Measurements from ENCODE around the gene PIK3R6. TPM values are rescaled to one million over a fixed set of nuclear protein-coding genes. Genes with fewer than 3 reads are reported as not detected.

Gene PIK3R6
- total and polyA plus RNA-seq, 2 of the 4 experiments (the other 2 are of a cell fraction) = not detected

DNA sequence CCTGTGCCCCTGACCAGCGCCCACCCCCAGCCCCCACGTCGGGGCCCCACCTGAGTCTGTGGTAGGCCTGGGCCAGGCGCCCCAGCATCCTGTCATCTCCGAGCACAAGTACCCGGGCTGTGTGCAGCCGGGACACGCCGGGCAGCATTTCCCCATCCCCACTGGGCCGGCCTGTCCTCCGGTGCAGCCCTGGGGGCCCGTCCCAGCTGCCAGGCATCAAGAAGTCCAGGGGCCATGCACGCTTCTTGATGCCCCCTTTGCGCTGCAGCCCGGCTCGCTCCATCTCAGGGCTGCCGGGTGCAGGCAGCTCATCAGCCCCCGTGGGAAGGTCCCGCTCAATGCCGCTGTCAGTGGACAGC lies 39.0 kb downstream of the PIK3R6 start:
- CTCF ChIA-PET = no interaction called here
- Histone ChIP-seq H3K4ac (ENCODE audit: low read depth, low read length) (no peak overlapping the region), H3K4me2 (ENCODE audit: low read depth, low read length) (no peak overlapping the region), H4K8ac (ENCODE audit: low read depth in 2 of 2, low read length in 2 of 2) (no peak overlapping the region), H2BK20ac (ENCODE audit: low read depth, low read length) (no peak overlapping the region), H4K20me1 (ENCODE audit: insufficient read depth, low read length) (no peaks in the 10 kb centered on the region), H2BK5ac (ENCODE audit: low read depth, low read length, poor library complexity, severe bottlenecking) (no peak overlapping the region), H3K23ac (ENCODE audit: low read depth, low read length) (no peak overlapping the region), H4K91ac (ENCODE audit: insufficient read depth, low read depth, low read length) (no peak overlapping the region), H3K4me1 (ENCODE audit: control insufficient read depth, insufficient read depth, low read length) (no peaks in the 10 kb centered on the region), H3K9me1 (ENCODE audit: insufficient read depth, low read length) (no peaks in the 10 kb centered on the region), H3K4me3 (ENCODE audit: insufficient read depth, low read depth, low read length) (no peak overlapping the region), H3K56ac (ENCODE audit: extremely low read depth, insufficient read depth, low read length) (no peak overlapping the region), H3K27me3 (ENCODE audit: control insufficient read depth, insufficient read depth, low read length) (no peaks in the 10 kb centered on the region), H2AK9ac (replicated peaks; ENCODE audit: low read depth, low read length, poor library complexity) (no peak overlapping the region), H3K79me1 (ENCODE audit: low read depth in 1 of 2, low read length in 2 of 2) (no peaks in the 10 kb centered on the region), H3K9me3 (ENCODE audit: control insufficient read depth, insufficient read depth, low read length) (peaks cover 2% of the 10 kb centered on the region), H2BK15ac (ENCODE audit: low read depth, low read length) (no peak overlapping the region), H3K27ac (ENCODE audit: insufficient read depth, low read length) (no peak overlapping the region), H3K9ac (ENCODE audit: low read depth, low read length) (no peak overlapping the region), H4K5ac (ENCODE audit: low read depth, low read length) (no peak overlapping the region), H3K18ac (ENCODE audit: low read depth, low read length) (no peak overlapping the region), H2AFZ (replicated peaks; ENCODE audit: low read length, poor library complexity) (no peak overlapping the region), H3K14ac (replicated peaks; ENCODE audit: low read depth, low read length) (no peak overlapping the region), H2BK120ac (ENCODE audit: low read depth, low read length) (no peak overlapping the region), H3K36me3 (ENCODE audit: control insufficient read depth, insufficient read depth, low read length) (no peaks in the 10 kb centered on the region), H2AK5ac (ENCODE audit: low read depth, low read length) (no peak overlapping the region)
- no peak for DNase-seq
- WGBS, 2 experiments (ENCODE audit: extremely low coverage in 2 of 2, insufficient read length in 1 of 2) = 71% methylated on average over 10 of the region's 20 CpGs; no CpG with 5 or more reads in 1 of the 2 experiments
- dilution Hi-C loops (cut with HindIII; ENCODE audit: low sequenced_read_pairs, unreplicated experiment) (no loop called here), intact Hi-C loops (cut with micrococcal nuclease) (no loop called here), in situ Hi-C loops (cut with MboI; ENCODE audit: low sequenced_read_pairs) (no loop called here)
- BruUV-seq (replicated peaks) = no TSS peak
- no peak for TF ChIP-seq MAZ (IDR thresholded peaks at IDR 0.05; ENCODE audit: borderline replicate concordance, low read depth, low read length)
- TF ChIP-seq MXI1 (IDR thresholded peaks at IDR 0.05; ENCODE audit: borderline replicate concordance, low read depth, low read length) = no peak
- TF ChIP-seq RCOR1 (IDR thresholded peaks at IDR 0.05; ENCODE audit: insufficient replicate concordance, low read length) = no peak
- no peak for TF ChIP-seq BHLHE40 (IDR thresholded peaks at IDR 0.05; ENCODE audit: low read depth, low read length)
- TF ChIP-seq, protein P1, sequence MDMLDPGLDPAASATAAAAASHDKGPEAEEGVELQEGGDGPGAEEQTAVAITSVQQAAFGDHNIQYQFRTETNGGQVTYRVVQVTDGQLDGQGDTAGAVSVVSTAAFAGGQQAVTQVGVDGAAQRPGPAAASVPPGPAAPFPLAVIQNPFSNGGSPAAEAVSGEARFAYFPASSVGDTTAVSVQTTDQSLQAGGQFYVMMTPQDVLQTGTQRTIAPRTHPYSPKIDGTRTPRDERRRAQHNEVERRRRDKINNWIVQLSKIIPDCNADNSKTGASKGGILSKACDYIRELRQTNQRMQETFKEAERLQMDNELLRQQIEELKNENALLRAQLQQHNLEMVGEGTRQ (IDR thresholded peaks at IDR 0.05; ENCODE audit: low read depth, low read length) = no peak
- no peak for TF ChIP-seq SMC3 (IDR thresholded peaks at IDR 0.05; ENCODE audit: low read depth, low read length)
- no peak for TF ChIP-seq CTCF (conservative IDR thresholded peaks at IDR 0.05; ENCODE audit: low read depth, low read length)
- TF ChIP-seq NFE2L2 (IDR thresholded peaks at IDR 0.05; ENCODE audit: low read depth, low read length) = no peak
- POLR2A ChIA-PET (ENCODE audit: unreplicated experiment) = no interaction called here
- ATAC-seq (ENCODE audit: low read depth) = no peak
